Lower leg skin (tissue), 4 donors: ENCODE measurements around the gene KCNK3. TPM values are rescaled to one million over a fixed set of nuclear protein-coding genes. Genes with fewer than 3 reads are reported as not detected.

Experiments used
- DNase-seq, 2 donors: peaks; one replicate each; pipeline ENCODE4 v3.0.0-alpha.2; 2019; ENCODE audit warnings: low spot score in 2 of 2
- H3K4me3 ChIP-seq: fragments of 200-600 bp; sonication (generic); 2 replicates; pipeline ENCODE4 v1.5.1; 2017; ENCODE audit warnings: mild to moderate bottlenecking, low read depth; ENCODE audit not compliant: poor library complexity, severe bottlenecking
- POLR2A ChIP-seq, 2 donors: fragments of 450-650 bp; IDR thresholded peaks; one replicate each; pipeline ENCODE4 v1.6.1; 2016 to 2017; ENCODE audit warnings: antibody characterized with exemption in 2 of 2, mild to moderate bottlenecking in 1 of 2, moderate library complexity in 1 of 2
- WGBS, 2 donors: methylation state at CpG; one replicate each; pipeline ENCODE4 v1.1.5; 2018; 5-methylcytosine and 5-hydroxymethylcytosine counted together
- intact Hi-C: fragments of 100-400 bp; cut with DNase I; formaldehyde crosslinking; loops from one replicate; pipeline ENCODE4 v1.15.0; 2023; ENCODE audit warnings: low total_unique reads
- total RNA-seq, 4 donors: library from RNA; depleted of rRNA; stranded (reverse); fragments of >200 nt; gene quantifications; one replicate each; pipeline ENCODE4 v1.1.0, GENCODE V29; 2016
- TF ChIP-seq, protein P1 (sequence below), 3 donors: fragments of 450-650 bp; IDR thresholded peaks; one replicate each; pipeline ENCODE4 v1.5.1; 2016; ENCODE audit warnings: antibody characterized with exemption in 3 of 3, mild to moderate bottlenecking in 3 of 3, moderate library complexity in 2 of 3

Gene KCNK3
- total RNA-seq, 4 donors from 2014 or later = 0.42 to 3.1 (median 0.69) TPM; not detected in 1

DNA sequence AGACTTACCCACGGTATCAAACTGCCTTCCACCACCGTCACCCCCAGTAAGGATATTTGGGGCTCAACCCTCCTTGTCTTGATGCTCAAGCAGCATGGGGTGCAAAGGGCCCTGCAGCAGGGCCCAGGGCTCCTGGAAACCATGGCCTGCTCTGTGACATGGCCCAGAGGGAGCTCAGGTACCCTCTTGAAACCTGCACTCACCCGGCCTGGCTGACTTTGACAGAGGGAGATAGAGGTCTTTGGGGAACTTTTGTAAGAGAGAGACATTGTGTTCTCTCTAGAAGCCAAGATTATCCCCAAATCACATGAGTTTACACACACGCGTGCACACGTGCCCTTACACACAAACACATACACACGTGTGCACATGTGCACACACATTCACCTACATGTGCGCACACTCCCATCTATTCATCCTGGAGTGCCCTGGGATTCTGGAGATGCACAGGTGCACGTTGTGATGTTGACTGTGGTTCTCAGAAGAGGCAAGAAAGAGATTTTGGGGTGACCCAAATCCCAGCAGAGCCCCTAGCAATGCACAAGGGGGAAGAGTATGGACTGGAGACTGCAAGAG, 19.6 kb upstream of the KCNK3 start:
- no peak for TF ChIP-seq POLR2A (IDR thresholded peaks at IDR 0.05)
- TF ChIP-seq, protein P1, sequence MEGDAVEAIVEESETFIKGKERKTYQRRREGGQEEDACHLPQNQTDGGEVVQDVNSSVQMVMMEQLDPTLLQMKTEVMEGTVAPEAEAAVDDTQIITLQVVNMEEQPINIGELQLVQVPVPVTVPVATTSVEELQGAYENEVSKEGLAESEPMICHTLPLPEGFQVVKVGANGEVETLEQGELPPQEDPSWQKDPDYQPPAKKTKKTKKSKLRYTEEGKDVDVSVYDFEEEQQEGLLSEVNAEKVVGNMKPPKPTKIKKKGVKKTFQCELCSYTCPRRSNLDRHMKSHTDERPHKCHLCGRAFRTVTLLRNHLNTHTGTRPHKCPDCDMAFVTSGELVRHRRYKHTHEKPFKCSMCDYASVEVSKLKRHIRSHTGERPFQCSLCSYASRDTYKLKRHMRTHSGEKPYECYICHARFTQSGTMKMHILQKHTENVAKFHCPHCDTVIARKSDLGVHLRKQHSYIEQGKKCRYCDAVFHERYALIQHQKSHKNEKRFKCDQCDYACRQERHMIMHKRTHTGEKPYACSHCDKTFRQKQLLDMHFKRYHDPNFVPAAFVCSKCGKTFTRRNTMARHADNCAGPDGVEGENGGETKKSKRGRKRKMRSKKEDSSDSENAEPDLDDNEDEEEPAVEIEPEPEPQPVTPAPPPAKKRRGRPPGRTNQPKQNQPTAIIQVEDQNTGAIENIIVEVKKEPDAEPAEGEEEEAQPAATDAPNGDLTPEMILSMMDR (IDR thresholded peaks at IDR 0.05) = no peak
- DNase-seq = no peak
- 81 to 84% methylated on average over 9 of the region's 9 CpGs for WGBS, 2 donors
- intact Hi-C loops = no loop called here
- no peak overlapping the region for H3K4me3 ChIP-seq

DNA sequence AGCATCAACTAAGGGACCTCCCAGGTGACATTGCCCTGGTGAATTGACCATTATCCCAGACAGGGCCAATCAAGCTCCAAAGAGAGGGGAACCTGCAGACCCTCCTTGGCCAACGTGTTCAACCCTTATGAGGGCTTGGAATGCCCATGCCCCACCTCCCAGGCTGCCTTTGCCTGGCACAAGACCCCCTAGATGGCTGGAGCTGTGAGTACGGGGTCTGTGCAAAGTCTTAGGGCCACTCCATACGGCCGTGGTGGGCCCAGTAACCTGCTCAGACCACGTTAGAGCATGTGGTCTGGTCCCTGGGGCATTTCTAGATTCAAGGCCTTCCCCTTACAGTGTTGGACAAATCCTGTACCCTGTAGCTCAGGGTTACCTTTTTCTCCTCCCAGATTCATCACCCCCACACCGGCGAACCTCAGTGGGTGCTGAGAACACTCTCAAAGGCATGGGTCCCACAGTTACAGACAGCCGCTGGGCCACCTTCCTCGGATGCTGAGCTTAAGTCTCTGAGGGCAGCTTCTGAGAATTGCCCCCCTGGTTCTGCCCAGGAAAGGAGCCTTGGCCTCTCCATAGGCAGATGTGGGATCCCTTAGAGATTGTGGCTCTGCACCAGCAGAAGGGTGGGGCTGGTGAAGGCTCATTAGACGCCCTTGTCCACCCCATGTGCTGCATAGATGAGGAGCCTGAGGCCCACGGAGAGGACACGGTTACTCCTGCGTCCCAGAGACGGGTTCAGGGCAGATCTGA, 18.3 kb upstream of the KCNK3 start:
- TF ChIP-seq, protein P1 (IDR thresholded peaks at IDR 0.05) = no peak
- no peak for TF ChIP-seq POLR2A (IDR thresholded peaks at IDR 0.05)
- intact Hi-C loops = no loop called here
- WGBS, 2 donors = 83 to 84% methylated on average over 10 to 14 of the region's 14 CpGs
- no peak for DNase-seq
- H3K4me3 ChIP-seq = no peak overlapping the region

DNA sequence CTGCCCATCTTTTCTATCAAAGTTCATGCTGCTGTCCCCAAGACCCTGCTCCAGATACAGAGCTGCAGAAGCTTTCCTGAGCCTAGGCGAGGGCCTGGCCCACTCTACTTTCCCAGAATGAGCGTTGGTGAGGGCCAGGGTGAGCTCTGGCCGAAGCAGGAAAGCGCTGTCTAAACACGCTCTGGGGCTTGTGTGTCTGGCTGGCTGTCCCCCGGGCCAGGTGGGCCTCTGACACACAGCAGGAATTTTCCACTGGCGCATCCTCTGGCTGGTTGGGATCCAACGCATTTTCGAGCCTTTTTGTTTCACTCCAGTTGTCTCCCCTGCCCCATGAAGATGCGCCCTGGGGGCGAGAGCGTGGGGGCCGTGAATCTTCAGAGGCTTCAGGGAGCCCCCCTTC, 17.8 kb upstream of the KCNK3 start:
- intact Hi-C loops = no loop called here
- DNase-seq = no peak
- 71 to 82% methylated on average over 13 of the region's 13 CpGs for WGBS, 2 donors
- H3K4me3 ChIP-seq = no peak overlapping the region
- TF ChIP-seq, protein P1 (IDR thresholded peaks at IDR 0.05) = no peak
- TF ChIP-seq POLR2A (IDR thresholded peaks at IDR 0.05) = no peak

DNA sequence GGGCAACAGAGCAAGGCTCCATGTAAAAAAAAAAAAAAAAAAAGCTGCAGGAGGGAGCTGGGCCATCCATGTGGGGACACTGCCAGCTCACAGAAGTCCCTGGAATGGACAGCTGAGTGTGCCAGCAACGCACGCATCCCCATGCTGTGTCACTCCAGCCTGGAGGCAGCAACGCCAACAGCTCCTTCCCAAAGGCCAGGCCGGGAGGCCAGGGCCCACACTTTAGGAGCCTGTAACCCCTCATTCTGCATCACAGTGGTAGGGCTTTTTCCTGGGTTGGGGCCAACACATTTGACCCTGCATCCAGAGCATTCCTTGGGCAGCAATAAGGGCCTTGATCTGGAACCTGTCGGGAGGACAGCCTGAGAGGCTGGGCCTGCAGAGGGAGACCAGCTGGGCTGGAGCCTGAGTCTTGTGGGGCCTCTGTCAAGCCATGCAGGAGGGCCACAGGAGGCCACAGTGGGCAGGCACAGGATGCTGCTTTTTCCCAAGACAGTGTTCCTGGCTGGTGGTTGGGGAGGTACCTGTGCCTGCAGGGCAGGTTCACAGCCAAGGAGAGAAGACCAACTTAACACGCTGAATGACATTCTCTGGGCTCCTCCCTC, 16.8 kb upstream of the KCNK3 start:
- DNase-seq = no peak
- no peak for TF ChIP-seq POLR2A (IDR thresholded peaks at IDR 0.05)
- TF ChIP-seq, protein P1 (IDR thresholded peaks at IDR 0.05) = no peak
- intact Hi-C loops = no loop called here
- no peak overlapping the region for H3K4me3 ChIP-seq
- 83 to 93% methylated on average over 5 to 6 of the region's 6 CpGs for WGBS, 2 donors

DNA sequence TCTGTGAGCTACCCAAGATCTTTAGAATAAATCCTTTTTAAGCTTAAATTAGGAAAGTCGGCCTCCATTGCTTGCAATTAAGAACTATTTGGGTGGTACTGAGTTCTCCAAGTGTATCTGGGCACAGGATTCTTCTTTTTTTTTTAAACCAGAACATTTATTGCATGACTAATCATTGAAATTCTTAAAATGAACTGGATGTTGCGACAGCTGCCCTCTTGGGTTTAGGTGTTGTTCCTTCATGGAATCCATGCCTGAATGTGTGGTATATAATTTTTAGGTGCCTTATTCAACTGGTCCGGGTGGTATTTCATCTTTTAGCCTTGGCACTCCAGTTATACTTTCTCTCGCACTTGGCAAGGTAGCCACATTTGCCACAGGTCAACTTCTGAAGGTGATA, 14.5 kb upstream of the KCNK3 start:
- 85 to 92% methylated on average over 4 of the region's 4 CpGs for WGBS, 2 donors
- intact Hi-C loops = no loop called here
- TF ChIP-seq, protein P1 (IDR thresholded peaks at IDR 0.05) = no peak
- no peak for TF ChIP-seq POLR2A (IDR thresholded peaks at IDR 0.05)
- DNase-seq = no peak
- H3K4me3 ChIP-seq = no peak overlapping the region
